NCI-H2081 treated with DMSO at 0.1 percent for 48 hours (cell line): Measurements from ENCODE around the gene BCL7A.
"Not testable (repeated sequence)": the region's sequence is repeated elsewhere in the genome, so short reads cannot be mapped to it uniquely, and the experiment has no call there.

Experiments
- DNase-seq: peaks from one replicate; lab custom pipeline; 2025; lab: John Stamatoyannopoulos, UW

The BCL7A gene

DNA sequence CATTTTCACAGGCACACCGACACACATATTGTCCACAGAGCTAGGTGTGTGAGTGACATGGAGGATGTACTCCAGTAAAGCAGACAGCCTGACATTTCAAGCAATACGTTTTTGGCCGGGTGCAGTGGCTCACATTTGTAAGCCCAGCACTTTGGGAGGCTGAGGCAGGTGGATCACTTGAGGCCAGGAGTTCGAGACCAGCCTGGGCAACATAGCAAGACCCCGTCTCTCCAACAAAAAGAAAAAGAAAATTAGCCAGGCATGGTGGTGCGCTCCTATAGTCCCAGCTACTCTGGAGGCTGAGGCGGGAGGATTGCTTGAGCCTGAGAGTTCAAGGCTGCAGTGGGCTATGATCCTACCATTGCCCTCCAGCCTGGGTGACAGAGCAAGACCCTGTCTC, 34.7 kb downstream of the BCL7A start:
- not testable (repeated sequence) for DNase-seq

DNA sequence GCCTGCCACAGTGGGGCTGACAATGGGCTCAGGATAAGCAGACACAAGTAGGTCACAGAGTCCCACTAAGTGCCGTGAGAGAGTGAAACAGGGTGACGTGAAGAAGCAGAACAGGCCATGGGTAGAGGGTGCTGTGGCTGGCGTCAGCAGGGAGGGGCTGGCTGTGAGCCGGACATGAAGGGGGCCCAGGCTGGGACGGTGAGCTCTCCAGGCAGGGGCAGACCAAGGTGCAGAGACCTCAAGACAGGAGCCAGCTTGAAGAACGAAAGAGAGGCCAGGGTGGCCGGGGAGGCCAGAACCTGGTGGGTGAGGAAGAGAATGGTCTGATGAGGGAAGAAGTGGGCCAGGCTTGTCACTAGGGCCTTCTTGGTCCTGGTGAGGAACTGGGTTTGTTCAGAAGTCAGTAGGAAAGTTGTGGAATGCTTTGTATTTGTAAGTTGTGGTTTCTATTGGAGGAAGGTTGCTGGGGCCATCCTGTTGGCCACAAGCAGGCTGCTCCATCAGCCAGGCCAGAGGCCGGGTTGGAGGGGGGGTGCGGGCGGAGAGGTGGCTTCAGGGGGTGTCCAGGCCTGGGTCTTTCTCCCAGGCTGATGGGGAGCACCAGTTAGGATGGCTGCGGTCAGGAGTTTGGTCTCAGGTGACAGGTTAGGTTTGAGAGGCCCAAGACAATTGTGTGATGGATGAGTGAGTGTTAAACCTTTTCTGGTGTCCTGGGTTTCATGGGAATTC, 35.5 kb downstream of the BCL7A start:
- no peak for DNase-seq

DNA sequence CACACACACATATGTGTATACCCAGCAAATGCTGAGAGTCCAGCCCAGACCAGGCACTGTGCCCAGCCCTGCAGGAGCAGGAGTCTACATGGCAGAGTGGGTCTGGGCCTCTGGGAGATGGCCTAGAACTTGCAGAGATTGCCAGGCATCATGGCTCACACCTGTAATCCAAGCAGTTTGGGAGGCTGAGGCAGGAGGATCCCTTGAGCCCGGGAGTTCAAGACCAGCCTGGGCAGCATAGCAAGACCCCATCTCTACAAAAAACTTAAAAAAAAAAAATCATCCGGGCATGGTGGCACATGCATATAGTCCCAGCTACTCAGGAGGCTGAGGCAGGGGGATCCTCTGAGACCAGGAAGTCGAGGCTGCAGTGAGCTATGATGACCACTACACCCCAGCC, 36.1 kb downstream of the BCL7A start:
- DNase-seq: no peak

DNA sequence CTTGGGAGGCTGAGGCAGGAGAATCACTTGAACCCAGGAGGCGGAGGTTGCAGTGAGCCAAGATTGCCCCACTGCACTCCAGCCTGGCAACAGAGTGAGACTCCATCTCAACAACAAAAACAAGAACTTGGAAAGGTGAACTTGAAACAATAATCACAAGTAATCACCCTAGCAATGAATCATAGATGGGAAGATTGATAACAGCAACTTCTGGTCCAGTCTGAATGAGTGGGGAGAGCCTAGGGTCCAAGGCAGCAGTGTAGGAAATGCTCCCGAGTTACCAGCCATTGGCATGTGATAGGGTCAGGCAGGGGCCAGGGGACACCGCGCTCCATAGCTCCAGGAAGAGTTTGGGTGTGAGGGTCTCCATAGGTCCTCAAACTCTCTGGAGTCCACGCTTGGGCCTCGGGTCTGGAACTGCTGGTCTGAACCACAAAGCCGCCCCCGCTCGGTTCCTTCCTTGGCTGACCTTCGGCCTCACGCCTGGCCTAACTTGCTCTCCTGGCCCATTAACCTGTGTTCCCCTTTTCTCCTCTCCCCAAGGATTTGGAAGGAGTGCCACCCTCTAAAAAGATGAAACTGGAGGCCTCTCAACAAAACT, 37.0 kb downstream of the BCL7A start:
- no peak for DNase-seq

DNA sequence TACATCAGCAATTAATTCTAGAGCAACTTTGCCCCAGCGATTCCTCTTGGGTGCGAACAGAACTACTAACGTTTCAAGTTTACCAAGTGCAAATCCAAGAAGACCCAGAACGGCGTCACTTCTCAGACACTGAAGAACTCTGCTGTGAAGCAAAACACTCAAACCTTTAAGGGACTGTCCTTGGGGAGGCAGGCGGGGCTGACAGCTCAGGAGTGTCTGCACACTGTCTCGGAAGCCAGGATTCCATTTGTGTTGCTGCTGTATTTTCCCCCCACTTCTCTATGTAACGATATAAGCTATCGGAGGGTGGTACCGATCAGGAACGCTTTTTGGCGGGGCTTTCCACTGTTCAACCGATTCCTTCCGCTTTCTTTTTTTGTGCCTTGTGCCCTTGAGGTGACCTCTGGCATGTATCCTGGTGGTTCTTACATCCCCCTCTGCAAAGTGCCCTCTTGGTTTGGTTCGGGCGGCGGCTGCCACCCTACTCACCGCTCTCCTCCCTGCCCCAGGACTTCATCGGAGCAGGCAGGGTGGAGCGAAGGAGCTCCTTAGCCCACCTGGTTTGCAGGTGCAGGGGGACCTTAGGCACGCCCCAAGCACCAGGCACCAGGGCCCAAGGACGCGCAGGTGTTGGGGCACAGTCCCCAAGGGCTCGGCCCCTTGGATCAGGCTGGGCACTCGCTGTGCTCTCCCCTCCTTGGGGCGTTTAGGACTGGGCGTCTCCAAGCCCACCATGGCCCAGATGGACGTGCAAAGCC, 37.7 kb downstream of the BCL7A start:
- no peak for DNase-seq

- no peak for DNase-seq
Observed at GRCh38 chr12:122060081-122060501, 38.4 kb downstream of the BCL7A start.

DNA sequence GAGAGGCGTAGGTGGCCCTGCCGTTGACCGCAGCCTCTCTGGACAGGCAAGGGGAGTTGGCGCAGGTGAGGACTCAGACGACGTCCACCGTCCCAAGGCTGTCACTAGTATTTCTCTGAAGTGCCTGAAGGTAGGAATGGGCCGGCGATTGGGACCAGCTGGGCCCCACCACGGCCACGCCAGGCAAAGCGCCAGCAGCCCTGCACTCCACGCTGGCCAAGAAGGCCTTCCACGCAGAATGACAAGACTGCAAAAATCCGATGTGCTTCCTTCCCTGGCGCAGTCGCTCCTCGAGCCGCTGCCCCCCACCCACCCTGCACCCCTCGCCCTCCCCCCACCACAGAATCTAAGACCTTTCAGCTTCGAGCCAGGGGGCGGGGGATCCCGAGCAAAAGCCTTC, 39.6 kb downstream of the BCL7A start:
- no peak for DNase-seq

DNA sequence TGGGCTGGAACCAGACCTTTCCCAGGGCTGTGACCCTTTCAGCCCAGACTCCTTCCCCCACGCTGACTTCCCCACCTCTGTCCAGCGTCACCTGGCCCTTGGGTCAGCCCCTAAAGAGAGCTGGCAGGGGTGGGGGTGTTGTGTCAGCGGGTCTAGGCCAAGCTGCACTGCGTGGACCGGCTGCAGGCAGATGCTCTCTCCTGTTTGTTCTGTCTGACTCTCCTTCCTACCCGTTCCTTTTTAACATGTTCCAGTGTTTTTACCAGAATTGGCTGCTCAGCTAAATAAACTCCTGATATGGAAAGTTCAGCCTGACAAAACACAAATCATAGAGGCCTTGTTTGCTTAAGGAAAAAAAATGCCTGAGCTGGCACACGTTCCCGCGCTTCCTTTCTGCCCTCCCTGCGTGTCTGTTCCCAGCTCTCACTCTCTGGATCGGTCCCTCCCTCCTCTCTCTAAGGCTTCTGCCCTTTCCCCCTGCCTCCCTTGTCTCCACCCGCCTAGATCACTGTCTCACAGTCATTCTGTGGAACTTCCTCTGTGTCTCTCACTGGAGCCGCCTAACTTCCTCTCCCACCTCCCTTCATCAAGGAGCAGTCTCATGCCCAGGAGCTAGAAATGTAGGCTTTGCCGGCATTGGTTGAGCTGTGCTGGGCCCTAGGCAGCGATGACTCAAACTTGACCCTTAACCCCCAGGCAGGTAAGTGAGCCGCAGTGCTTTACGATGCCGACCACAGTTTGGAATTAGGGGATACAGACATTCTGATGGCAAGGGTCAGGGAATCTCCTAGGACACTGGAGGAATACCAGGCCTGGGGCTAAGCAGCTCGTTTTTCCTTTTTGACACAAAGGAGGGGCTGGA, 41.4 kb downstream of the BCL7A start:
- DNase-seq: no peak

DNA sequence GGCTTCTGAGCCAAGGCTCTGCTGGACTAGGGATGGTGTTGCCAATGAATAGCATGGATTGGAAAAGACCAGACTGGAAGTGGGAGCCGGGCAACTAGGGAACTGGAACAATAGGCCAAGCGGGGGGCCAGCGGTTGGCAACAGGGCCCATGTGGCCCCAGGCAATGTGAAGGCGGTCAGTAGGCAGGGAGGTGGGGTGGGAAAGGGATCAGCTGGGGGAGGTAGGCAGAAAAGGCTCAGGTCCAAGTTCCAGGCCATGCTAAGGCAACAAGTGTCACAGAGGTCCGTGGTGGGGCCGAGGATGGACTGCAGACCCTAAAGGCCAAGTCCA, 42.0 kb downstream of the BCL7A start:
- DNase-seq: no peak

GRCh38 chr12:122064025-122064777, 42.5 kb downstream of the BCL7A start:
- no peak for DNase-seq

- no peak for DNase-seq
Observed at GRCh38 chr12:122064780-122065588, 43.3 kb downstream of the BCL7A start.

GRCh38 chr12:122067548-122067947, 45.9 kb downstream of the BCL7A start:
- no peak for DNase-seq

DNA sequence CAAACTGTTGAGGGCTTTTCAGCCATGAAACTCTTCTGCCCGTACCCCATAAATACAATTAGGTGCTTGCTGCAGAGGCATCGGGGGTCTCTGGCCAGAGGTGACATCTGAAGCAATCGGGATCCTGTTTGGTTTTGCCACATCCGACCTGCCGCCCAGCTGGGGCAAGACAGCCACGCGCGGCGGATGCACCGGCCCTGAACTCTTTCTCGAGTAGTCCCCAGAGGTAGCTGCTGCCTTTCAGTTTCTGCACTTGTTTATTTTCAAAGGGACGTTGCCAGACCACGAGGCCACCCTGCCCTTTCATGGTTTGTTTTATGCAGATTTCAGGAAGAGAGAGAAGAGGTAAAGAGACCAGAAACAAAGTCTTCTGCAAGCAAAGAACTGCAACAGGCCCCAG, 46.3 kb downstream of the BCL7A start:
- DNase-seq: no peak

DNA sequence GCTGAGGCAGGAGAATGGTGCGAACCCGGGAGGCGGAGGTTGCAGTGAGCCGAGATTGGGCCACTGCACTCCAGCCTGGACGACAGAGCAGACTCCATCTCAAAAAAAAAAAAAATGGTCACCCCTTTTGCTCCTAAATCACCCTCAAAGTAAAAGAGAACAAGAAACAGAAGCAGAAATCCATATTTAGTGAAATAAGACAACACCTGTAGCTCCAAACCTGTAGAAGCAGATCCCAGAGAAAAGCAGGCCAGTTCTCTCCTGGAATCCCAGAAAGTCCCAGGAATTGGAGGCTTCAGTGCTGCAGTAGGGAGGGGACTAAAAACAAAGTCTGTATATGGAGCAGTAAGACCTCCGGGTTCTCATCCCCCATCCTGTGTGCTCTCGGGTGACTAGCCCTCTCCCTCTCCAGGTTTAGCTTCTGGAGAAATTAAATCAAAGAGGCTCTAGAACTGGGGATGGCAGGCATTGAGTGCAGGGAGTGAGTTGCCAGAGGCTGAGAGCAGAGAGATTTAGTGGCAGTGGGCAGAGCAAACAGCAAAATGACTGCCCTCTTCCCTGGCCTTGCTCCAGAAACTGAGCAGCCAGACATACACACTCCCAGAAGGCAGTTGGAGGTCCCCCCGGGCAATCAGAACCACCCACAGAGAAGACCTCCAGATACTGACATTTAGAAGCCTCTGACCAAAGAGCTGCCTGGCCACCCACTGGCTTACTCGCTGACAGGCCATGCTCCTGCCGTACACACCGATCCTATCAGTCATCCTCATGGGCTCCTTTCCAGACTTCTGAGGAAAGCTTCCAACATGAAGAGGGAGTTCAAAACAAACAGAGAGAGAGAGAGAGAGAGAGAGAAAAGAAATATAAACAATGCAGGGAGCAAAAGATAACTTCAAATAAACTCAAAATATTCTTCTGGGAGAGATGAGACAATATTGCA, 50.6 kb downstream of the BCL7A start:
- DNase-seq: peak; percentile 57

DNA sequence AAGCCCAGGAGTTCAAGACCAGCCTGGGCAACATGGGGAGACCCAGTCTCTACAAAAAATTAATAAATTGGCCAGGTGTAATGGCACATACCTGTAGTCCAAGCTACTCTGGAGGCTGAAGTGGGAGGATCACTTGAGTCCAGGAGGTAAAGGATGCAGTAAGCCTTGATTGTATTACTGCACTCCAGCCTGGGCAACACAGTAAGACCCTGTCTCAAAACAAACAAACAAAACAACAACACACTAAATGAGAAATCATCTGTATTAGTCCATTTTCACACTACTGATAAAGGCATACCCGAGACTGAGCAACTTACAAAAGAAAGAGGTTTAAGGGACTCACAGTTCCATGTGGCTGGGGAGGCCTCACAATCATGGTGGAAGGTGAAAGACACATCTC, 52.1 kb downstream of the BCL7A start:
- no peak for DNase-seq

DNA sequence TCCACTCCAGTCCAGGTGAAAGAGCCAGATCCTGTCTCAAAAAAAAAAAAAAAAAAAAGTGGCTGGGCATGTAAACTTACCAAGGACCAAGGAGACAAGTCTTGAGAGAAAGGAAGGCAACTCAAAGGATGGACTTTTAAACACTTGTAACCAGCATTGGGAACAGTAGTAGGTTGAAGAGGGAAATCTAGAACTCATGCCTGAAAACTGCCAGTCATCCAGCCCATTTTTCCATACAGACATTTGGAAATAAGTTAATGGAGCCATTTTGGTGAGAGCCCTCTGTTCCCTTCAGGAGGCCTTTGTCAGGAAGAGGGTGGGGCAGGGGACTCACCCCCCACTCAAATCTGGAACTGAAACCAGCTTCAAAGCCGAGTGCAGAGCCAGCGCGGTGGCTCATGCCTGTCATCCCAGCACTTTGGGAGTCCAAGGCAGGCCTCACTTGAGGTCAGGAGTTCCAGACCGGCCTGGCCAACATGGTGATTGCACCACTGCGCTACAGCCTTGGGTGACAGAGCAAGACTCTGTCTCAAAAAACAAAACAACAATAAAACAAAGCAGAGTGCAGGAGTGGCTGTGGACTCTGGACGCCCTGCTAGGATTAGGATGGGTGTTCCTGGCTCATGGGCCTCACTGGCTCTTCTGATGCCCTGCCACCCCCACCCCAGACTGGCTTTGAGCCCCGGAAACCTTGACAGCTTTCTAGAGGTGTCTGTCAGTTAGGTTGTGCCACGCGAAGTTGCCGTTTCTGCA, 55.2 kb downstream of the BCL7A start:
- DNase-seq: no peak

DNA sequence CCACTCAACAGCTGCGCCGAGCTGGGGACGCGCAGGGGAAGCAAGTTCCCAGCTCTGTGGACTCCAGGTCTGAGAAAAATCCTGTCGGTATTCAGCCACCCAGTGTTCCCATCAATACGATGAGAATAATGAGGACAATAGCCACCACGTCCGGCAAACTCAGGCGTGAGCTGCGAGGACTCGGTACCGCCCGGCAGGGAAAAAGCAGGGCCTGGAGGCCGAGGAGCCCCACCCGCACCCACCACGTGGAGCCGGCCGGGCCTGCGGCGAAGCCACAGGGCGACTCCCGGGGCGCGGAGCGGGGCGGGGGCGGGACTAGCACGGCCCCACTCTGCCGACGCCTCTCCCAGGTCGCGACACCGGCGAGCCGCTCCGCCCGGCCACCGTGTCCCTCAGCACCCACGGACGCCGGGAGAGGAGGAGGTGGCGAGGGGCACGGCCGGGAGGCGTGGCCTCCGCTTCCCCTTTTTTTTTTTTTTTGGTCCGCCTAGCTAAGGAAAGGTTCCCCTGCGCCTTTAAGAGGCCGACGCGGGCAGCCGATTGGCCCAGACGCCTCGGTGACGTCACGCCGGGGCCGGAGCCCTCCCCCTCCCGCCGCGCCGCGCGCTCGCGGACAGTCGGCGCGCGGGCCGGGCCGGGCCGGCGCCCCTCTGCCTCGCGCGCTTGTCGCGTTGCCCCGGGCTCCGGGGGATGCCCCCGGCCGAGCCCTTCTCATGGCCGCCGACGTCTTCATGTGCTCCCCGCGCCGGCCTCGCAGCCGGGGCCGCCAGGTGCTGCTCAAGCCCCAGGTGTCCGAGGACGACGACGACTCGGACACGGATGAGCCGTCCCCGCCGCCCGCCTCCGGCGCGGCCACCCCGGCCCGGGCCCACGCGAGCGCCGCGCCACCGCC, 56.7 kb downstream of the BCL7A start, which contains the start of gene MLXIP:
Gene MLXIP, plus strand, starts transcription at position 616 of the 892 bp plus-strand sequence. Its CDS starts 98 bp downstream, at position 714.
- peak; percentile 73 for DNase-seq
